NCI-H128 (cell line): ENCODE measurements around the gene ABR.

ENCODE experiments used
- DNase-seq: peaks from one replicate; lab custom pipeline; 2025; ENCODE audit not compliant: unreplicated experiment; lab: John Stamatoyannopoulos, UW

The ABR gene

DNA sequence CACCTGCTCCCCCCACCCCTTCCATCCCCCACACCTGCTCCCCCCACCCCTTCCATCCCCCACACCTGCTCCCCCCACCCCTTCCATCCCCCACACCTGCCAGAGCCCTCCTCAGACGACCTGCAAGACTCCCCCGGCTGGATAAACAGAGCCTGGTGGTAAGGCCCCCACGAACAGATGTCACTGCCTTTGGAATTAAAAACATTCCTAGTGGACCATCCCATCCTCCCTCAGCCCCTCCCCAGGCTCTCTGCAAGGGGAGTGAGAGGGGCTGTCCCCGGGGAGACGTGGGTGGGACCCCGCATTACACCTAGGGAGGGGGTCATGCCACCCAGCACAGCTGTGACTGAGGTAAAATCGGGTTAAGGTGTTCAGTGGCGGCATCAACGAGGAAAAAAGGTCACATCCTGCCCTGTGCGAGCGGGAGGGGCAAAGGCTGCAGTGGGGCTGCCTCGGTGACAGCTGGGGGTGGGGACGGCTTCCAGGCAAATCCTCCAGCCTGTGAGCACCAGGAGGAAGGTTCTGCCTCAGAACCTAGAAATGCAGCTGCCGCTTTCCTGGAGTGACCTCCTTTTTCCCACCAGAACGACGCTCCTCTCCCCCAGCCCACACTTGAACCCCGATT, 144.1 kb downstream of the ABR start:
- DNase-seq: no peak

DNA sequence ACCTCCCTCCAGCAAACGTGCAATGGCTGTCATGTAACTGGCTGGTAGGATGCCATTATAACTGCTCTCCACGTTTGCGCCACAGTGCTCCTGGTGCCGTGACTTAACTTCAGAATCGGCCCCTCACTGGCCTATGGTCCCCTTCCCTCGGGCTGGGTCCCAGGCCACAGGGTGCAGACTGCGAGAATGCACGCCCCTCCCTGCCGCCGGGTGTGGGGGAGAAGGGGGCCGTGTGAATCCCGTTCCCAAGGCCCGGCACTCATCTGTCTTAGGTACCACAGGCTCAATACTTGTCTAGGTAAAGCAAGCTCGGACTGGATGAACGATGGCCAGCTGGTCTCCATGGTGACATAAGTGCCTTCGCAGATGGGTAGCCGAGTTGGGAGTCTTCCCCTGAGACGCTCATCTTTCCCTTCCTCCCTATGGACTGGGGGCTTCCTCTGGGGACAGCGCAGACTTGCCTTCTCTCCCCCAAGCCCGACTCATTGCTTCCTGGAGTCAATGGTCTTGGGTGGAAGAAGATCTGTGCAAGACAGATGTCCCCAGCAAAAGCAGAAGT, 145.1 kb downstream of the ABR start:
- DNase-seq: peak; percentile 3

DNA sequence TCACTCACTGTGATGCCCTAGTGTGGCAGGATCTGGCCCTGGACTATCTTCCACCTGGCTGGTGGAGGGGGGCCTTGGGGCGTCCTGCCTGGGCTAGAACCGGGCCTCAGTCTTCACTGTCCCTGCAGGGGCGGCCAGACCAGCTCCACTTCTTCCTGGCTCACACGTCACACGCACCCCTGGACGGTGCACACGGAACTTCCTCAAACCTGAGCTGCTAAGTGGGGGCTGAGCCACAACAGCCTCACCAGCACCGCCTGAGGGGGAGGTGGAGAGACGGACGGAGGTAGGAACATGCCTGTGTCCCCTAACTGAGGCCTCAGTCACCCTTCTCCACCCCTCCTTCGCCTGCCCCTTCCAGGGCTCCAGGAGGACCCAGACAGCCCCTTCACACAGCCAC, 146.3 kb downstream of the ABR start:
- no peak for DNase-seq

DNA sequence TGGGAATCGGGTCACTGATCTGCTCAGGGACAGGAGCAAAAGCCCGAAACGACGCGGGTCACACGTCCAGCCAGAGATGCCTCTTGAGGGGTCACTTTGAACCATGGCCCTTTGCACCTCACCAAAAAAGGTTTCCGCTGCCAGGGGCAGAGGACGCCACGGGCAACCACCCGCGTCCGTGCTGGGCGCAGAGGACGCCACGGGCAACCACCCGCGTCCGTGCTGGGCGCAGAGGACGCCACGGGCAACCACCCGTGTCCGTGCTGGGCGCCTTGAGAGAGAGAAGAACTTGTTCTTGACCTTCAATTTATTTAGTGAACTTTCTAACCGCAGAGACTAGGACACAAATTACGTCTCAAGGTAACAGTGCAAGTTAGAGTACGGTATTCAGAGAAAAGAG, 147.4 kb downstream of the ABR start:
- DNase-seq: no peak

- no peak for DNase-seq
Observed at GRCh38 chr17:1031711-1032110, 148.1 kb downstream of the ABR start.

DNA sequence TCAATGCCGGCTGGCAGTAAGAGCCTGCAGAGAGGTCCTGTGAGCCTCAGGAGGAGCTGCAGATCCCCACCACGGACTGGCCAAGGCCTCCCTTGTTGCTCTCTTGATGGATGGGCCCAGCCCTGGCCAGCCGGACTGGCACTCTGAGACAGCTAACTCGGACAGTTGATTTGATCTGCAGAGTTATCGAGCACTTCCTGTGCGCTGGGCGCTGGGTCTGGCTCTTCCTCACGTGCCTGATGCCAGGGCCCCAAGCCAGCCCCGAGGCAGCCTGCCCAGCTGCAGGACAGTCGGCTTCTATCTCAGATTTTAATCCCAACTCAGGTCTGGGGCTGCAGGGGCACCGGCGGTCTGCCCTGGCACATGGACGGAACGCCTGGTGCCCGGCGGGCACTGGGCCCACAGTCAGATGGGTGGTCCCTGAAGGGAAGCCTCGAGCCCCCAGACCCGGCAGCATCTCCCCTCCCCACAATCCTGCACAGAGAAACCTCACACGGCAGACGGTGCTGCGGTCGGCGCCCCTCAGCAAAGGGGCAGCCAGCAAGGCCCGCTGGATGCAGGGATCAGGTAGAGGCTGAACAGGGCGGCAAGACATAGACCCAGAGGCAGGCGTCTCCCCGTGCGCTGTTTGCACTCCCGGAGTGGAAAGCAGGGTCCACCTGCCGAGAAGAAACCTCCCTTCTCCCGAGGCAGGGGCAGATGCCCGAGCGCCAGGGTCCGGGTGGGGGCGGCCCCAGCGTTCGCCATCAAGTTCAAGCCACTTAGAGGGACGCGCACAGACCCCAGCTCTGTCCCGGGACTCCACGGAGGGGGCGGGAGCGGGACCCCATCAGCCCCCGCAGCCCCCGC, 148.9 kb downstream of the ABR start:
- DNase-seq: no peak

- DNase-seq: no peak
Observed at GRCh38 chr17:1029922-1030644, 149.7 kb downstream of the ABR start.

DNA sequence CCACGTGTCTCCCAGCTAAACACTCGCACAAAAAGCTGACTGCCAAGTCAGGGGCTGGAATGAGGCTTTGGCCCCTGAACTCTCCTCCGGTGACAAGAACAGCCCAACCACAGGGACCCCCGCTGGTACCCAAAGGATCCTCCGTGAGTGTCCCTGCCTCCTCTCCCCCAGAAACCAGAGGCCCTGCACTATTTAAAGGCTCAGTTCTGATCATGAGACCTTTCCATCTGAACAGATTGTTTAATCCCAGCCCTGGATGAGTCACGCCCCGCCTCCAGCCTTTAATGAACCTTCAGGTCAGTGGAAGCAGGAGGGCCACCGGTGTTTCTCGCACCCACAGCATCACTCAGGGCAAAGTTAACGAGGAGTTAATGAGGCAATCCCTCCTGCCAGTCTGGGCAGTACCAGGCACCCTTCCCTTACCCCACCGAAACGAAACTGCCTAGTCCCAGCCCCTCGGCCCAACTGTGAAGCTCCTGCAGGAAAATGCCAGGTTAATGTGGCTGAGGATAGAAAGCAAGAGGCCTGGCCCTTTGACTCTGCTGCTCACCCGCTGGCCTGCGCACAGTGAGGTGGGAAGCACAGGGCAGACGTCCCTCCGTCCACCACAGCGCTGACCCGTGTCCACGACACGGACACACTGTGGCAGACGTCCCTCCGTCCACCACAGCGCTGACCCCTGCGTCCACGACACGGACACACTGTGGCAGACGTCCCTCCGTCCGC, 150.4 kb downstream of the ABR start:
- no peak for DNase-seq

DNA sequence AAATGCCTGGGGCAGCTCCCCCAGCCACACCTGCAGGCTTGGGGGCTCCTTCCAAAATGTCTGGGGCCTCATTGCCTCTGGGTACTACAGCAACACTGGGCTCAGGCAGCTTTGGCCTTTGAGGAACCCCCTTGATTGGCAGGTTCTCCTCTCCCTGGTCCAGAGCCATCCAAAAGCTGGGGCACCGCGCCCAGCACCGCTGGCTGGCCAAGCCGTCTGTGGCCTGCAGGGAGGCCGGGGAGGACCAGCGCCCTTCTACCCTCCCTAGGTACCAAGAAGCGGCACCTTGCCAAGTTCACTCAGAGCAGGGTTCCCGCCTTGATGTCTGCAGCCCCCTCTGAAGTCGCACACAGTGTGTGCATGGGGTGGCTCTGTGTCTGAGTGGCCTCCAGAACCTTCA, 152.7 kb downstream of the ABR start:
- DNase-seq: no peak

DNA sequence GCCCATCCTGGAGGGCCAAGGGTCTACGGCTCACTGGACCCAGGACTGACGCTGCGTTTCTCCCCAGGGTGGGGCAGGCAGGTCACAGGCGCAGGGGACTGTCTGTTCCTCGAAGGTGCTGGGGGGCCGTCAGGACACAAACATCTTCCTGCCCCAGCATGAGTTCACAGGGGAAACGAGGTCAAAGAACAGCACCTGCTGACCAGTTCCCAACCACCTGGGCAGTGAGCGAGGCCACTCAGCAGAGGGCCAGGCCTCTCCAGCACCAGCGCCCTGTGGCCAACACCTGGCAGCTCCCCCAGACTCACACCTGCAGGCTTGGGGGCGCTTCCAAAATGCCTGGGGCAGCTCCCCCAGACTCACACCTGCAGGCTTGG, 153.2 kb downstream of the ABR start:
- no peak for DNase-seq

GRCh38 chr17:1025733-1026598, 153.8 kb downstream of the ABR start:
- no peak for DNase-seq

GRCh38 chr17:1024076-1024475, 155.7 kb downstream of the ABR start:
- DNase-seq: no peak

- DNase-seq: no peak
Observed at GRCh38 chr17:1022278-1023024, 157.3 kb downstream of the ABR start.

GRCh38 chr17:1021147-1021546, 158.6 kb downstream of the ABR start:
- DNase-seq: no peak

- DNase-seq: no peak
Observed at GRCh38 chr17:1019451-1019850, 160.3 kb downstream of the ABR start.

DNA sequence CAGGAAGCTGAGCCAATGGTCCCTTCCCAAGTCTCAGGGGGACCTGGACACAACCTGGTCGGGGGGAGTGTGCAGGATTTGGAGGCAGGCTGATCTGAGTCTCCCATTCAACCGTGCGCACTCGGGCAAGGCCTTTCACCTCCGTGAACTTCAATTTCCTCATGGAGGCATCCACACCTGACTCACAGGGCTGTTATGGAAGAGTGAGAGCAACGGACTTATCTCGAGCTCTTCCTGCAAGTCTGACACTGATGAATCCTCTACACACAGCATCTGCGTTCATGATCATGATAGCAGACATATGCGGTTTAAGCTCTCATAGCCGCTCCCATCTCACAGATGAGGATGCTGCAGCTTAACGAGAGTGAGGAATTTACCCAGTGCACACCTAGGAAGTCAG, 161.2 kb downstream of the ABR start:
- DNase-seq: no peak

GRCh38 chr17:1013729-1014090, 166.1 kb downstream of the ABR start:
- no peak for DNase-seq

GRCh38 chr17:1012823-1013728, 166.7 kb downstream of the ABR start:
- DNase-seq: no peak
